HUES48 (cell line): ENCODE data around the gene EEF1G.

Experiments used
- H3K27ac ChIP-seq: one replicate; pipeline ENCODE4 v1.7.0; 2013; ENCODE audit warnings: low read depth, low read length, inconsistent platforms
- H3K27me3 ChIP-seq: 2 replicates; pipeline ENCODE4 v1.6.1; 2013; ENCODE audit warnings: mild to moderate bottlenecking, low read length; ENCODE audit not compliant: control insufficient read depth, insufficient read depth
- H3K36me3 ChIP-seq: 2 replicates; pipeline ENCODE4 v1.6.1; 2013; ENCODE audit warnings: low read length; ENCODE audit not compliant: control insufficient read depth, insufficient read depth
- H3K4me1 ChIP-seq: 2 replicates; pipeline ENCODE4 v1.6.1; 2013; ENCODE audit warnings: mild to moderate bottlenecking, low read length; ENCODE audit not compliant: control insufficient read depth, insufficient read depth
- H3K4me3 ChIP-seq: 2 replicates; pipeline ENCODE4 v1.5.1; 2013; ENCODE audit warnings: mild to moderate bottlenecking, low read depth, low read length
- H3K9ac ChIP-seq: 2 replicates; pipeline ENCODE4 v1.6.1; 2013; ENCODE audit warnings: mild to moderate bottlenecking, low read depth, low read length, moderate library complexity
- H3K9me3 ChIP-seq: 2 replicates; pipeline ENCODE4 v1.6.1; 2013; ENCODE audit warnings: low read length; ENCODE audit not compliant: control insufficient read depth, insufficient read depth

Gene EEF1G

GRCh38 chr11:62611705-62612365 is 38.1 kb upstream of the EEF1G start:
- H3K4me3 ChIP-seq, result peak overlapping the region; percentile 72
- no peaks in the 10 kb centered on the region; the same call in 1 of the 2 replicates for H3K27me3 ChIP-seq
- no peaks in the 10 kb centered on the region for H3K9me3 ChIP-seq
- H3K4me1 ChIP-seq, result peaks cover 10% of the 10 kb centered on the region; the same call in 1 of the 2 replicates
- peak overlapping the region; percentile 27 for H3K27ac ChIP-seq
- no peaks in the 10 kb centered on the region for H3K36me3 ChIP-seq
- H3K9ac ChIP-seq, result no peak overlapping the region

DNA sequence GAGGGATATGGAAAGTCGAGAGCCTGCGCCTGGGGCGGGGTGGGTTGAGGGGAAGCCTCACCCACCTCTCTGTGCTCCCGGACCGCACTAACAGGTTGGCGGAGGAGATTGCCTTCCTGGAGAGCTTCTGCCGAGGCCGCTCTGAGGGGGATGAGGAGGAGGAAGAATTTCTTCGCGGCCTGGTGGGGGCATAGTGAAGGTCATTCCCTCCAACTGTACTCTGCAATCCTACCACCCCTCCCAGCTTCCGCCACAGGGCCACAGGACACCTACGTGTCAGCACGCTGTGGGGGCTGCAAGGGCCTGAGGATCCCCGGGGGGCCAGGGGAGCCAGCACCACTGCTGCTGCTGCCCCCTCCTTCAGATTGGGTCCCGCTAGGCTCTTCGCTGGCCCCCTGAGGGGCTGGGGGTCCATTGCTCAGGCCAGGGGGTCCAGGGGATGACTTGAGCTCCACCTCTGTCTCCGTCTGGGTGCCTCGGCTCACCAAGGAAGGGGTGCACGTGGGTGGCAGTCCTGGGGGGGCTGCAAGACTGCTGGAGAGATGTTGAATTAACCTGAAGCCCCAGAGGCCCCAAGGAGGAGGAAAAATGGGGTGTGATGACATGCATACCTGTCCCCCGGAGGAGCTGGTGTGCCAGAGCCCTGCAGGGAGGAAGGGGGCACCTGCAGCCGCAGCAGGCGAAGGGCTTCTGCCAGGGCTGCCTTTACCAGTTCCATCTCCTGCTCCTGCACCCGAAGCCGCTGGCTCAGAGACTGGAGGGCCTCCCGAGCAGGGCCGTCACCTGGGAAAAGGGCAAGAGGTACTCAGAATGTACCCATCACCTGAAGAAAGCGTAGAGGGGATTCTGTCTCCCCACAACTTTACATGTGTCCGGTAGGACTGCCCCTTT is 37.4 kb upstream of the EEF1G start:
- Histone ChIP-seq H3K4me3 (peak overlapping the region; percentile 72), H3K27me3 (no peaks in the 10 kb centered on the region; the same call in 1 of the 2 replicates), H3K36me3 (no peaks in the 10 kb centered on the region), H3K9ac (no peak overlapping the region), H3K27ac (no peak overlapping the region), H3K4me1 (peaks cover 10% of the 10 kb centered on the region; the same call in 1 of the 2 replicates), H3K9me3 (no peaks in the 10 kb centered on the region)

DNA sequence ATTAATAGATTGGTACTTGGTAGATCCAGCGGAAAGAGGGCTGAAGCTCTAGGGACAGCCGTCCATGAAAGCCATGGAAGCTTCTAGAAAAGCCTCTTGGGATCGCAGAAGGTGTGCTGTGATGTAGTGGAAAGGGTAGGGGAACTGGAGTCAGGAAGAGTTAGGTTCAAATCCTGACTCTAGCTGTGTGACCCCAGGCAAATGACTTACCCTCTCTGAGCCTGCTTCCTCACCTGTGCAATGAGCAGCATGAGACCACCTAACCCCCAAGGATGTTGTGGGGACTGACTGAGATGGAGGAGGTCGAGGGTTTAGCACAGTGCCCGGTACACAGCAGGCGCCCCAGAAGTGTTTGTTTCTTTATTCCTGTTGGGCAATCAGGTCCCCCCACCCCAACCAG is 36.7 kb upstream of the EEF1G start:
- Histone ChIP-seq H3K4me3 (no peak overlapping the region), H3K4me1 (peaks cover 10% of the 10 kb centered on the region; the same call in 1 of the 2 replicates), H3K9ac (no peak overlapping the region)

GRCh38 chr11:62608776-62609175 is 35.1 kb upstream of the EEF1G start:
- Histone ChIP-seq H3K36me3 (no peaks in the 10 kb centered on the region), H3K27me3 (peaks cover 4% of the 10 kb centered on the region), H3K9ac (no peak overlapping the region), H3K9me3 (no peaks in the 10 kb centered on the region), H3K27ac (no peak overlapping the region), H3K4me3 (no peak overlapping the region), H3K4me1 (peaks cover 10% of the 10 kb centered on the region; the same call in 1 of the 2 replicates)

More for the DNA sequence above, 36.7 kb upstream of the EEF1G start:
- H3K36me3 ChIP-seq, result no peaks in the 10 kb centered on the region
- no peaks in the 10 kb centered on the region; the same call in 1 of the 2 replicates for H3K27me3 ChIP-seq
- no peaks in the 10 kb centered on the region for H3K9me3 ChIP-seq
- no peak overlapping the region for H3K27ac ChIP-seq

- Histone ChIP-seq H3K9ac (no peak overlapping the region), H3K36me3 (no peaks in the 10 kb centered on the region)
These were observed 34.0 kb upstream of the EEF1G start for GRCh38 chr11:62607714-62608113.

GRCh38 chr11:62605902-62606301 is 32.2 kb upstream of the EEF1G start:
- no peak overlapping the region for H3K27ac ChIP-seq
- no peaks in the 10 kb centered on the region for H3K9me3 ChIP-seq
- peaks cover 8% of the 10 kb centered on the region for H3K4me1 ChIP-seq
- H3K4me3 ChIP-seq, result no peak overlapping the region
- peaks cover 17% of the 10 kb centered on the region for H3K27me3 ChIP-seq
- H3K9ac ChIP-seq, result no peak overlapping the region
- no peaks in the 10 kb centered on the region for H3K36me3 ChIP-seq

More at GRCh38 chr11:62607714-62608113, 34.0 kb upstream of the EEF1G start:
- Histone ChIP-seq H3K4me3 (no peak overlapping the region), H3K27me3 (peaks cover 15% of the 10 kb centered on the region), H3K9me3 (no peaks in the 10 kb centered on the region), H3K4me1 (peaks cover 14% of the 10 kb centered on the region), H3K27ac (no peak overlapping the region)

DNA sequence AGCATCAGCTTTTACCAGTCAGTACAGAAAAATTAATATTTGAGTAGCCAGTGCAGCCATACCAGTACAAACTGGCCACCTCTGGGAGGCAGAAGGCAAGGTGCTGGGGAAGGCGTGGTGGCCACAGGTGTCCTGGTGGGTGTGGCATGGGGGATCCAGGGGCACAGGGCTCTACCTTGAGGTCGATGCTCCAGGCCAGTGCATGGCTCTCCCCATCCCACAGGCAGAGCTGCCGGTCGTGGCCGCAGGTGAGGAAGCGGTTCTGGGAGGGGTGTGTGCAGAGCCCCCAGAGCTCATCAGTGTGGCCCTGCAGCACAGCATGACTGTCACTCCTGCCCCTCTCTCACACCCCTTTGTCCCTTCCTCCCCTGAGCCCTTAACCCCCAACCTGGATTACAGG is 31.8 kb upstream of the EEF1G start:
- no peaks in the 10 kb centered on the region for H3K9me3 ChIP-seq
- H3K27ac ChIP-seq, result no peak overlapping the region
- H3K4me3 ChIP-seq, result no peak overlapping the region
- H3K27me3 ChIP-seq, result peaks cover 17% of the 10 kb centered on the region
- no peak overlapping the region for H3K9ac ChIP-seq
- no peaks in the 10 kb centered on the region for H3K36me3 ChIP-seq
- peaks cover 8% of the 10 kb centered on the region for H3K4me1 ChIP-seq

- Histone ChIP-seq H3K27me3 (peaks cover 17% of the 10 kb centered on the region), H3K4me3 (no peak overlapping the region), H3K4me1 (peaks cover 16% of the 10 kb centered on the region), H3K9me3 (no peaks in the 10 kb centered on the region), H3K27ac (no peak overlapping the region), H3K36me3 (peaks cover 7% of the 10 kb centered on the region; the same call in 1 of the 2 replicates), H3K9ac (no peak overlapping the region)
These were observed 30.9 kb upstream of the EEF1G start for GRCh38 chr11:62604460-62605120.

DNA sequence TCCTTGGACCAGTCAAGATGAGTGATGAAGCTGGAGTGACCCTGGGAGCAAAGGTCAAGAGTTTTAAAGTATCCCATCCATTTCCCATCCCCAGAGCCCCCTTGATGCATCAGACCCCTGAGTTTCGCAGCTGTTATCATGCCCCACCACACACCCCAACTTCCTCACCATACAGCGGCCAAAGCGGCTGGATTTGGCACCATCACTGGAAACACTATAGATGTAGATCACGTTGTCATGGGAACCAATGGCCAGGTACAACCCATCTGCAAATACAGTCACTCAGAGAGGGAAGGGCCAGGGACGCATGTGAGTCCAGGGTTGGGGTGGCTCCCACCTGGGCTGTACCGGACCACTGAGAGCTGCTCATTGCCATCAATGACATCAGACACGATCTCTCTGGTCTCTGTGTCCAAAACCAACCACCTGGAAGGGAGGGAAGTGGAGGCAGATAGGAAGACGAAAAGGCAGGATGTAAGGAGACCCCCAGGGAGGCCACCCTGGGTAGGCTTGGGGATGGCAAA is 30.1 kb upstream of the EEF1G start:
- peaks cover 17% of the 10 kb centered on the region for H3K27me3 ChIP-seq
- peaks cover 20% of the 10 kb centered on the region for H3K4me1 ChIP-seq
- no peak overlapping the region for H3K4me3 ChIP-seq
- no peak overlapping the region for H3K27ac ChIP-seq
- peaks cover 8% of the 10 kb centered on the region; the same call in 1 of the 2 replicates for H3K36me3 ChIP-seq
- H3K9me3 ChIP-seq, result no peaks in the 10 kb centered on the region
- no peak overlapping the region for H3K9ac ChIP-seq

GRCh38 chr11:62603072-62603408 is 29.3 kb upstream of the EEF1G start:
- H3K4me3 ChIP-seq, result peak overlapping the region; percentile 87
- H3K27ac ChIP-seq, result no peak overlapping the region
- peaks cover 14% of the 10 kb centered on the region for H3K36me3 ChIP-seq
- H3K9ac ChIP-seq, result no peak overlapping the region
- H3K9me3 ChIP-seq, result no peaks in the 10 kb centered on the region
- peaks cover 21% of the 10 kb centered on the region for H3K4me1 ChIP-seq
- H3K27me3 ChIP-seq, result peaks cover 17% of the 10 kb centered on the region
